ENCODE data around the gene ATG4D.
A peak's percentile ranks its signal among the peaks of the same experiment; 100 is the strongest.

ATG4D gene

GRCh38 chr19:10574462-10574861 lies 30.8 kb downstream of the ATG4D start:
- TF ChIP-seq, protein P1, sequence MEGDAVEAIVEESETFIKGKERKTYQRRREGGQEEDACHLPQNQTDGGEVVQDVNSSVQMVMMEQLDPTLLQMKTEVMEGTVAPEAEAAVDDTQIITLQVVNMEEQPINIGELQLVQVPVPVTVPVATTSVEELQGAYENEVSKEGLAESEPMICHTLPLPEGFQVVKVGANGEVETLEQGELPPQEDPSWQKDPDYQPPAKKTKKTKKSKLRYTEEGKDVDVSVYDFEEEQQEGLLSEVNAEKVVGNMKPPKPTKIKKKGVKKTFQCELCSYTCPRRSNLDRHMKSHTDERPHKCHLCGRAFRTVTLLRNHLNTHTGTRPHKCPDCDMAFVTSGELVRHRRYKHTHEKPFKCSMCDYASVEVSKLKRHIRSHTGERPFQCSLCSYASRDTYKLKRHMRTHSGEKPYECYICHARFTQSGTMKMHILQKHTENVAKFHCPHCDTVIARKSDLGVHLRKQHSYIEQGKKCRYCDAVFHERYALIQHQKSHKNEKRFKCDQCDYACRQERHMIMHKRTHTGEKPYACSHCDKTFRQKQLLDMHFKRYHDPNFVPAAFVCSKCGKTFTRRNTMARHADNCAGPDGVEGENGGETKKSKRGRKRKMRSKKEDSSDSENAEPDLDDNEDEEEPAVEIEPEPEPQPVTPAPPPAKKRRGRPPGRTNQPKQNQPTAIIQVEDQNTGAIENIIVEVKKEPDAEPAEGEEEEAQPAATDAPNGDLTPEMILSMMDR (IDR thresholded peaks at IDR 0.05): no peak
- no peak for TF ChIP-seq ZFX (IDR thresholded peaks at IDR 0.05; ENCODE audit: borderline replicate concordance)
- H3K27ac ChIP-seq: no peak overlapping the region

DNA sequence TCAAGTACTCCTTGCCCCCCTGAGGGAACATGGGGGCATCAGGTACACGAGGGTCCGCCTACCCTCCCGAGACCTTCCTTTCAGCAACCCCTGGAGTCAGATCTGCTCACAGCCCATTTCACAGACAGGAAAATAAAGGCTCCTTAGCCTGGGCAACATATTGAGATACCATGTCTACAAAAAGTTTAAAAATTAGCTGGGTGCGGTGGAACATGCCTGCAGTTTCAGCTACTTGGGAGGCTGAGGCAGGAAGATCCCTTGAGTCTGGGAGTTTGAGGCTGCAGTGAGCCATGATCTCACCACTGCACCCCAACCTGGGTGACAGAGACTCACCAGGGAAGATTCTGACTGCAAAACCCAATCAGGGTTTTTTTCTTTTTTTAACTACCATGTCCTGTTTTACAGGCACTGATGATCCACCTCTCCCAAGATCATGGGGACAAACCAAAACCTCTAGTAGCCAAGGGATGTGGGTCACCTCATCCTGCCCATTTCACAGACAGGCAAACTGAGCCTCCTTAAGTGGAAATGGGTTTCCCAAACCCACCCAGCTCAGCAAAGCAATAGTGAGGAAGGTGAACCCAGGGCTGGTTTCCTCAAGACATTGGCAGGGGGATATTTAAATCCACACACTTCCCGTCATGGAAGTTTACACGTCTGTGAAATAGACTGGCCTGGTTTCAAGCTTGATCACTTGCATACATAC lies 31.5 kb downstream of the ATG4D start:
- no peak overlapping the region for H3K27ac ChIP-seq
- TF ChIP-seq ZFX (IDR thresholded peaks at IDR 0.05; ENCODE audit: borderline replicate concordance): no peak
- TF ChIP-seq, protein P1 (IDR thresholded peaks at IDR 0.05): no peak

- H3K27ac ChIP-seq: no peak overlapping the region
- TF ChIP-seq ZFX (IDR thresholded peaks at IDR 0.05; ENCODE audit: borderline replicate concordance): no peak
- TF ChIP-seq, protein P1 (IDR thresholded peaks at IDR 0.05): no peak
Measured at GRCh38 chr19:10577951-10578350, 34.2 kb downstream of the ATG4D start.

DNA sequence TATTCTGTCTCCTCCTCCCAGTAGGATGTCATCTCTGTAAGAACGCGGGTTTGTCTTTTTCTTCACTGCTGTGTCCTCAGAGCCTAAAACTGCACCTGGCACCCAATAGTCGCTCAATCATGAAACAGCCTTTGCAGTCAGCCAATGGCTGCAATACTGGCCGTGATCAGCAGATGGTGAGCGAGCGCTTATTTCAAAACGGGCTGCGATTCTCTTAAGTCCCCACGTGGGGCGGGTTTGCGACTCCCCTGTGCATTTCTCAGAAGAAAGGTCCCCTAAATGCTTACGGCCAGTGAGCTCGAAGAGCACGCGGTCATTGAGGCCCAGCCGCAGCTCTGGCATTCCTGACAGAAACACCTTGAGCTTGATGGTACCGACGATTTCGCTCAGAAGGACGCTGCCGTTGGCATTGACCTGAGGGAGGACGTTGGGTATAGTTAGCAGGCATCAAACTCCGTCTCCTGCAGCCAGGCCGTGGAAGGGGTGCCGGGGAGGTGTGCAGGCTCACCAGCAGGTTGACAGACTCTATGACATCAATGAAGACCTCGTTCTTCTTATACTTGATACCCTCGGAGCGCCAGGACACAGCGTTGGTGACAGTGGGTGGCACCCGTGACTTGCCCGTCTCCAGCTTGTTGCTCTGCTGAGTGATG lies 37.4 kb downstream of the ATG4D start:
- no peak overlapping the region for H3K27ac ChIP-seq
- no peak for TF ChIP-seq ZFX (IDR thresholded peaks at IDR 0.05; ENCODE audit: borderline replicate concordance)
- TF ChIP-seq, protein P1 (IDR thresholded peaks at IDR 0.05): peak; percentile 96

- TF ChIP-seq ZFX (IDR thresholded peaks at IDR 0.05; ENCODE audit: borderline replicate concordance): no peak
- TF ChIP-seq, protein P1 (IDR thresholded peaks at IDR 0.05): no peak
- H3K27ac ChIP-seq: 0 out of 2 replicates have a peak overlapping the region, but pooled peaks have one; percentile 4
Measured at GRCh38 chr19:10582091-10582490, 38.4 kb downstream of the ATG4D start.

DNA sequence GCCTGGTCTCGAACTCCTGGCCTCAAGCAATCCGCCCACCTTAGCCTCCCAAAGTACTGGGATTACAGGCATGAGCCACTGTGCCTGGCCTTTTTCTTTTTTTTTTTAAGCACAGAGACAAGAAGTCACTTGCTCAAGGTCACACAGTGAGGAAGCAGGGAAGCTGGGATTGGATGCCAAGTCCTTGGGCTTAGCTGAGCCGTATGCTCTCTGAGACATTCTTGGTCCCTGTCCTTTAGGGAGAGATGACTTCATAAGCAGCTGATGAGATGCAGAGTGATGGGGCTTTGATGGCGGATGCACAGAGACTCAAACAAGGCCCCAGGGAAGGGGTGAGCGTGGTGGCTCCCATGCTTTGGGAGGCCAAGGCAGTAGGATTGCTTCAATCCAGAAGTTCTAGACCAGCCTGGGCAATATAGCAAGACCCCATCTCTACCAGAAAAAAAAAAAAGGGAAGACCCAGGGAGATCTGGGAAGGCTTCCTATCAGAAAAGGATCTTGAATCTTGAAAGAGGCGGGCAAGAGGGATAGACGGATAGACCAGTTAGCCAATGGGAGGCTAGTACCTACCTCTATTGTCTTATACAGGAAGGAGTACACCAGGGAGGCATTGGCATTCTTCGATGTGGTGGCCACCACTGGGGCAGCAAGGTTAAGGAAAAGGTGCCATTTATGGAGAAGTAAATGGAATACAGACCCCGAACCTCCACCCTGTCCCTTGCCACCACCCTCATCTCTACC lies 39.5 kb downstream of the ATG4D start:
- no peak overlapping the region for H3K27ac ChIP-seq
- no peak for TF ChIP-seq ZFX (IDR thresholded peaks at IDR 0.05; ENCODE audit: borderline replicate concordance)

- no peak for TF ChIP-seq ZFX (IDR thresholded peaks at IDR 0.05; ENCODE audit: borderline replicate concordance)
- TF ChIP-seq, protein P1 (IDR thresholded peaks at IDR 0.05): no peak
- peak overlapping the region; percentile 71 for H3K27ac ChIP-seq
Measured at GRCh38 chr19:10586396-10586795, 42.7 kb downstream of the ATG4D start.
